ENCODE measurements around the gene MMADHC.

DNA sequence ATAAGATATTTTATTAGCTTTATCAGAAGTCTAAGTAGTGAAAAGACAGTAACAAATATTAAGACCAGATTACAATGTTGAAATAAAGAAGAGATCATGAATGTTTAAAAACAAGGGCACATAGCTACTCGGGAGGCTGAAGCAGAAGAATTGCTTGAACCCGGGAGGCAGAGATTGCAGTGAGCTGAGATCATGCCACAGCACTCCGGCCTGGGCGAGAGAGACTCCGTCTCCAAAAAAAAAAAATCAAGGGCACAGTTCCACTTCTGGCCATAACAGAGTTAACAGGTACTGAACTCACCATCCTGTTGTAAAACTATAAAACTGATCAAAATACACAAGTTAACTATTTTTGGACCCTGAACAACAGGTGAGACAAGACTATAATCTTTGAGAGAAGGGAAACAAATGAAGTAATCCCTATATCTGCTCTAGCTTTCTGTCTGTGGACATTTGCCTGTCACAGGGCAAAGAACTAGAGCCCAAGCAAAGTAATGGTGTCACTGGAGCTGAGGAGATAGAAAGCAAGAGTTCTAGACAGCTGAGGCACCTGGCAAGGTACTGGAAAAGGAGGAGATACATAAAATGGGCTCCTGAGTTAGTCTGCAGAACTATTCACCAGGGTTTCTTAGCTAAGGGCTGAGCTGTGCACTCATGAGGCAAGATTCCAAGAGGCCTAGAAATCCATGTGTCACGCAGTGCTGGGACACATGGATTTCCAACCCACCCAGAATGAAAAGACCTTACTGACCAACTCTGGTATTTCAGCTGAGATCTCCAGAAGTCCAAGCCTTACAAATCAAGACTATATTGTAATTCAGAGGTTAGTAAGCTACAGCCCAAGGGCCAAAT, 15.2 kb downstream of the MMADHC start:
- TF ChIP-seq, protein P1, sequence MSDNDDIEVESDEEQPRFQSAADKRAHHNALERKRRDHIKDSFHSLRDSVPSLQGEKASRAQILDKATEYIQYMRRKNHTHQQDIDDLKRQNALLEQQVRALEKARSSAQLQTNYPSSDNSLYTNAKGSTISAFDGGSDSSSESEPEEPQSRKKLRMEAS (IDR thresholded peaks at IDR 0.05): no peak
- TF ChIP-seq, protein P2, sequence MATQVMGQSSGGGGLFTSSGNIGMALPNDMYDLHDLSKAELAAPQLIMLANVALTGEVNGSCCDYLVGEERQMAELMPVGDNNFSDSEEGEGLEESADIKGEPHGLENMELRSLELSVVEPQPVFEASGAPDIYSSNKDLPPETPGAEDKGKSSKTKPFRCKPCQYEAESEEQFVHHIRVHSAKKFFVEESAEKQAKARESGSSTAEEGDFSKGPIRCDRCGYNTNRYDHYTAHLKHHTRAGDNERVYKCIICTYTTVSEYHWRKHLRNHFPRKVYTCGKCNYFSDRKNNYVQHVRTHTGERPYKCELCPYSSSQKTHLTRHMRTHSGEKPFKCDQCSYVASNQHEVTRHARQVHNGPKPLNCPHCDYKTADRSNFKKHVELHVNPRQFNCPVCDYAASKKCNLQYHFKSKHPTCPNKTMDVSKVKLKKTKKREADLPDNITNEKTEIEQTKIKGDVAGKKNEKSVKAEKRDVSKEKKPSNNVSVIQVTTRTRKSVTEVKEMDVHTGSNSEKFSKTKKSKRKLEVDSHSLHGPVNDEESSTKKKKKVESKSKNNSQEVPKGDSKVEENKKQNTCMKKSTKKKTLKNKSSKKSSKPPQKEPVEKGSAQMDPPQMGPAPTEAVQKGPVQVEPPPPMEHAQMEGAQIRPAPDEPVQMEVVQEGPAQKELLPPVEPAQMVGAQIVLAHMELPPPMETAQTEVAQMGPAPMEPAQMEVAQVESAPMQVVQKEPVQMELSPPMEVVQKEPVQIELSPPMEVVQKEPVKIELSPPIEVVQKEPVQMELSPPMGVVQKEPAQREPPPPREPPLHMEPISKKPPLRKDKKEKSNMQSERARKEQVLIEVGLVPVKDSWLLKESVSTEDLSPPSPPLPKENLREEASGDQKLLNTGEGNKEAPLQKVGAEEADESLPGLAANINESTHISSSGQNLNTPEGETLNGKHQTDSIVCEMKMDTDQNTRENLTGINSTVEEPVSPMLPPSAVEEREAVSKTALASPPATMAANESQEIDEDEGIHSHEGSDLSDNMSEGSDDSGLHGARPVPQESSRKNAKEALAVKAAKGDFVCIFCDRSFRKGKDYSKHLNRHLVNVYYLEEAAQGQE (IDR thresholded peaks at IDR 0.05; ENCODE audit: low read depth): no peak
- no peak for TF ChIP-seq EP300 (IDR thresholded peaks at IDR 0.05; ENCODE audit: borderline replicate concordance)
- TF ChIP-seq RAD21 (IDR thresholded peaks at IDR 0.05; ENCODE audit: low read depth): no peak
- no peak for TF ChIP-seq ZBTB7A (IDR thresholded peaks at IDR 0.05; ENCODE audit: low read depth)
- TF ChIP-seq TAF1 (IDR thresholded peaks at IDR 0.05; ENCODE audit: low read depth): no peak
- TF ChIP-seq EGR1 (IDR thresholded peaks at IDR 0.05): no peak
- TF ChIP-seq TEAD4 (IDR thresholded peaks at IDR 0.05): no peak
- TF ChIP-seq YY1 (IDR thresholded peaks at IDR 0.05; ENCODE audit: low read depth): no peak
- TF ChIP-seq, protein P3, sequence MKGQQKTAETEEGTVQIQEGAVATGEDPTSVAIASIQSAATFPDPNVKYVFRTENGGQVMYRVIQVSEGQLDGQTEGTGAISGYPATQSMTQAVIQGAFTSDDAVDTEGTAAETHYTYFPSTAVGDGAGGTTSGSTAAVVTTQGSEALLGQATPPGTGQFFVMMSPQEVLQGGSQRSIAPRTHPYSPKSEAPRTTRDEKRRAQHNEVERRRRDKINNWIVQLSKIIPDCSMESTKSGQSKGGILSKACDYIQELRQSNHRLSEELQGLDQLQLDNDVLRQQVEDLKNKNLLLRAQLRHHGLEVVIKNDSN (IDR thresholded peaks at IDR 0.05): no peak
- TF ChIP-seq NFIC (IDR thresholded peaks at IDR 0.05): no peak
- TF ChIP-seq TCF12 (IDR thresholded peaks at IDR 0.05; ENCODE audit: low read depth): no peak
- no peak for TF ChIP-seq CREB1 (IDR thresholded peaks at IDR 0.05; ENCODE audit: low read depth)

Measured in Ishikawa (cell line).